ENCODE data around the gene PRXL2B. TPM values are rescaled to one million over a fixed set of nuclear protein-coding genes. Genes with fewer than 3 reads are reported as not detected.
A peak's percentile ranks its signal among the peaks of the same experiment; 100 is the strongest.

The PRXL2B gene
- total and polyA plus RNA-seq, 10 of the 15 experiments (the other 5 are each of a cell fraction or from before 2014, with no cell fraction given): 0.44 to 5.6 (median 4.0) TPM

DNA sequence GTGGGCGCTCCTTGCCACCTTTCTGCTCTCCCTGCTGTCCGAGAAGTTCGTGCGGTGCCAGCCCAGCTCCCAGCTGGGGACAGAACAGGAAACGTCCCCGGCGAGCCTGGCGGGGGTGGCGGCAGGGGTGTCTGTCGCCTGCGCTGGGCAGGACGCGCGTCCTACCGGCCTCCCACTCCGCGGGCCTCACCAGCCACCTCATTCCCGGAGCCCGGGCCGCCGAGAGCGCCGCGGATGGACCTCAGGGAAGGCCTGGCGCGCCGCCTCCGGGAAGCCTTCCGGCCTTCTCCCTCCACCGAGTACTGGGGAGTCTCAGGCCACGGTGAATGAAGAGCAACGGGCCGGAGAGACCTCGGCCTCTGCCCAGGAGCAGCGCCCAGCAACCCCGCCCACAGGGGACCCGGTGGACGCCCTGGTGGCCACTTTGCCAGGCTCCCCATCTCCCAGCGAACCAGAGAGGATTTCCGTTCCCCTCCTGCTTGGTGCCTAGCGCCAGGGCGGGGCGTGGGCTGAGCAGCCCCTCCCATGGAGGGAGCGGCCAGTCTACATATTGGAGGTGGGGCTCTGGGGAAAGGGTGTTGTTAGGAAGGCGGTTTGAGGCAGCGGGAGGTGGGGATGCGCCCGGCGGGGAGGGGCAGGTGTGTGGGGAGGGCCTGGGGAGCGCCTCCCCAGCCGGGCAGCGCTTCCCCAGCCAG, 39.9 kb upstream of the PRXL2B start:
- CTCF ChIA-PET: interaction anchor here (0.9 to 4.9 kb wide), 11 partner anchors 9 to 351 kb away, joined by 3 to 37 read pairs (median 8); partner anchors contain the start of genes FAAP20, MORN1, PANK4 and PEX10
- RAD21 ChIA-PET (ENCODE audit: unreplicated experiment): interaction anchor here (0.9 to 7.1 kb wide), 12 partner anchors 10 to 352 kb away, joined by 3 to 86 read pairs (median 9); partner anchors contain the start of genes FAAP20, PANK4, PRXL2B and TNFRSF14
- Histone ChIP-seq H3K4me2 (ENCODE audit: control insufficient read depth, insufficient read depth) (peak overlapping the region; percentile 99), H4K20me1 (ENCODE audit: control insufficient read depth, insufficient read depth) (no peaks in the 10 kb centered on the region), H3K79me2 (ENCODE audit: control insufficient read depth, insufficient read depth, low read length) (peaks cover 5% of the 10 kb centered on the region), H3K4me3 (peak overlapping the region; percentile 82), H3K9me3 (replicated peaks; ENCODE audit: control insufficient read depth, insufficient read depth, low read length) (no peaks in the 10 kb centered on the region), H3K4me1 (ENCODE audit: control insufficient read depth, insufficient read depth, low read length) (peaks cover 28% of the 10 kb centered on the region), H3K27ac (ENCODE audit: control insufficient read depth, insufficient read depth) (peak overlapping the region; percentile 96), H3K36me3 (ENCODE audit: control insufficient read depth in 2 of 2, insufficient read depth in 2 of 2, low read length in 1 of 2) (no peaks in the 10 kb centered on the region), H3K9ac (ENCODE audit: control insufficient read depth, insufficient read depth, low read length) (peak overlapping the region; percentile 85), H3K27me3 (replicated peaks in 1 of 2; ENCODE audit: control insufficient read depth in 2 of 2, insufficient read depth in 2 of 2, low read length in 1 of 2) (no peaks in the 10 kb centered on the region), H2AFZ (ENCODE audit: control insufficient read depth, low read depth, low read length) (no peak overlapping the region)
- SMC1A ChIA-PET (ENCODE audit: uncharacterized antibody, unreplicated experiment): interaction anchor here (0.8 to 3.1 kb wide), 11 partner anchors 10 to 134 kb away, joined by 3 to 30 read pairs (median 7); partner anchors contain the start of genes PANK4, PEX10, PRXL2B and TNFRSF14
- DNase-seq (ENCODE audit: low read depth, low spot score) (peak; percentile 82), FAIRE-seq (peak; percentile 88), ATAC-seq (peak; percentile 66)
- POLR2A ChIA-PET: interaction anchor here (0.6 to 4.9 kb wide), 15 partner anchors 9 to 159 kb away, joined by 3 to 62 read pairs (median 11); partner anchors contain the start of genes MORN1, PANK4, PEX10 and PRXL2B
- in situ Hi-C loops (cut with MboI): loop anchor here (5.0 kb wide), 2 partner anchors 36 to 134 kb away; partner anchors contain the start of gene PEX10
- BruUV-seq (replicated peaks): TSS peak; percentile 73
- intact Hi-C loops (cut with micrococcal nuclease; ENCODE audit: unreplicated experiment): loop anchor here (10.0 kb wide), 1 partner anchor 242 kb away; no protein-coding TSS in a partner anchor
- under 1% methylated on average over 44 of the region's 52 CpGs for WGBS (ENCODE audit: insufficient coverage, insufficient replicate concordance, low lambda C conversion rate, missing lambda C conversion rate)
- TF ChIP-seq ZBTB11 (CRISPR knock-in tag; IDR thresholded peaks at IDR 0.05) (no peak), HDAC6 (IDR thresholded peaks at IDR 0.05; ENCODE audit: unreplicated experiment) (peak; percentile 55), E4F1 (IDR thresholded peaks at IDR 0.05; ENCODE audit: borderline replicate concordance, partially characterized antibody) (no peak), ZSCAN29 (IDR thresholded peaks at IDR 0.05) (no peak), NFYB (IDR thresholded peaks at IDR 0.05; ENCODE audit: insufficient read depth, low read depth, low read length) (no peak), RB1 (IDR thresholded peaks at IDR 0.05; ENCODE audit: borderline replicate concordance) (0 out of 2 replicates have a peak, but pooled peaks have one; percentile 39), KDM1A (IDR thresholded peaks at IDR 0.05; ENCODE audit: borderline replicate concordance) (no peak), SIN3A (IDR thresholded peaks at IDR 0.05; ENCODE audit: low read depth, low read length) (no peak; the same call in 1 of the 2 replicates), USF2 (IDR thresholded peaks at IDR 0.05; ENCODE audit: borderline replicate concordance, low read depth, low read length) (no peak), FOXK2 (IDR thresholded peaks at IDR 0.05) (no peak), MYB (IDR thresholded peaks at IDR 0.05; ENCODE audit: borderline replicate concordance, low read depth, low read length) (no peak), MXI1 (IDR thresholded peaks at IDR 0.05; ENCODE audit: low read depth, low read length) (no peak; the same call in 1 of the 2 replicates), CEBPB (IDR thresholded peaks at IDR 0.05; ENCODE audit: borderline replicate concordance in 1 of 2, low read depth in 2 of 2, low read length in 2 of 2) (no peak), RAD51 (IDR thresholded peaks at IDR 0.05) (no peak)
- TF ChIP-seq, protein P1, sequence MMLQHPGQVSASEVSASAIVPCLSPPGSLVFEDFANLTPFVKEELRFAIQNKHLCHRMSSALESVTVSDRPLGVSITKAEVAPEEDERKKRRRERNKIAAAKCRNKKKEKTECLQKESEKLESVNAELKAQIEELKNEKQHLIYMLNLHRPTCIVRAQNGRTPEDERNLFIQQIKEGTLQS (IDR thresholded peaks at IDR 0.05; ENCODE audit: borderline replicate concordance, extremely low read depth, low read depth, low read length): no peak

All from GM12878 (cell line).